HAP-1 (cell line): ENCODE results near the gene CLTCL1.

Experiments
- DNase-seq, 2 experiments: peaks; one replicate each; pipeline ENCODE4 v3.0.0-alpha.2; 2016 to 2020; ENCODE audit warnings: low spot score in 2 of 2
- H3K27me3 ChIP-seq: fragments of 250-450 bp; sonication (Bioruptor Pico); 2 replicates; pipeline ENCODE4 v1.5.1; 2020; ENCODE audit warnings: low read depth, mild to moderate bottlenecking, moderate library complexity
- H3K36me3 ChIP-seq: fragments of 250-450 bp; sonication (Bioruptor Pico); replicated peaks from 2 replicates; pipeline ENCODE4 v1.5.1; 2020; ENCODE audit warnings: mild to moderate bottlenecking
- H3K4me1 ChIP-seq: fragments of 250-450 bp; sonication (Bioruptor Pico); 2 replicates; pipeline ENCODE4 v1.5.1; 2020; ENCODE audit warnings: mild to moderate bottlenecking
- H3K4me3 ChIP-seq: fragments of 250-450 bp; sonication (Bioruptor Pico); 2 replicates; pipeline ENCODE4 v1.5.1; 2020; ENCODE audit warnings: mild to moderate bottlenecking, moderate library complexity
- H3K9me3 ChIP-seq: fragments of 250-450 bp; sonication (Bioruptor Pico); 2 replicates; pipeline ENCODE4 v1.5.1; 2020; ENCODE audit warnings: mild to moderate bottlenecking, moderate library complexity
- in situ Hi-C: fragments of 300-500 bp; cut with MboI; formaldehyde crosslinking; loops from 3 replicates; pipeline ENCODE4 v1.14.3; 2020; ENCODE audit warnings: low sequenced_read_pairs, inconsistent platforms, mixed read lengths

CLTCL1 gene

GRCh38 chr22:19228179-19228578 lies 63.3 kb downstream of the CLTCL1 start:
- DNase-seq, result no peak
- no peaks in the 10 kb centered on the region for H3K9me3 ChIP-seq
- no peaks in the 10 kb centered on the region for H3K27me3 ChIP-seq
- no peak overlapping the region for H3K4me3 ChIP-seq
- peaks cover 8% of the 10 kb centered on the region for H3K36me3 ChIP-seq
- peaks cover 3% of the 10 kb centered on the region for H3K4me1 ChIP-seq
- in situ Hi-C loops, result no loop called here

- Histone ChIP-seq H3K4me1 (no peaks in the 10 kb centered on the region), H3K9me3 (no peaks in the 10 kb centered on the region), H3K27me3 (no peaks in the 10 kb centered on the region), H3K4me3 (no peak overlapping the region), H3K36me3 (peaks cover 11% of the 10 kb centered on the region)
- in situ Hi-C loops, result no loop called here
- DNase-seq, result no peak
Observed at GRCh38 chr22:19226428-19226827, 65.1 kb downstream of the CLTCL1 start.

GRCh38 chr22:19225560-19225959 lies 66.0 kb downstream of the CLTCL1 start:
- in situ Hi-C loops, result no loop called here
- H3K4me1 ChIP-seq, result no peaks in the 10 kb centered on the region
- H3K36me3 ChIP-seq, result peaks cover 11% of the 10 kb centered on the region
- no peaks in the 10 kb centered on the region for H3K9me3 ChIP-seq
- H3K27me3 ChIP-seq, result no peaks in the 10 kb centered on the region
- H3K4me3 ChIP-seq, result no peak overlapping the region
- no peak for DNase-seq

- H3K27me3 ChIP-seq, result no peaks in the 10 kb centered on the region
- H3K4me1 ChIP-seq, result no peaks in the 10 kb centered on the region
- in situ Hi-C loops, result no loop called here
- no peaks in the 10 kb centered on the region for H3K9me3 ChIP-seq
- peaks cover 11% of the 10 kb centered on the region for H3K36me3 ChIP-seq
- DNase-seq, result no peak
- H3K4me3 ChIP-seq, result no peak overlapping the region
Observed at GRCh38 chr22:19224985-19225384, 66.5 kb downstream of the CLTCL1 start.

GRCh38 chr22:19224557-19224956 lies 67.0 kb downstream of the CLTCL1 start:
- H3K4me1 ChIP-seq, result no peaks in the 10 kb centered on the region
- in situ Hi-C loops, result no loop called here
- H3K27me3 ChIP-seq, result no peaks in the 10 kb centered on the region
- H3K36me3 ChIP-seq, result peaks cover 11% of the 10 kb centered on the region
- H3K9me3 ChIP-seq, result no peaks in the 10 kb centered on the region
- H3K4me3 ChIP-seq, result no peak overlapping the region
- DNase-seq, result no peak

GRCh38 chr22:19223617-19224016 lies 67.9 kb downstream of the CLTCL1 start:
- in situ Hi-C loops, result no loop called here
- no peak for DNase-seq
- peaks cover 5% of the 10 kb centered on the region for H3K36me3 ChIP-seq
- H3K9me3 ChIP-seq, result no peaks in the 10 kb centered on the region
- no peaks in the 10 kb centered on the region for H3K27me3 ChIP-seq
- H3K4me3 ChIP-seq, result no peak overlapping the region
- no peaks in the 10 kb centered on the region; the same call in 1 of the 2 replicates for H3K4me1 ChIP-seq

GRCh38 chr22:19223110-19223509 lies 68.4 kb downstream of the CLTCL1 start:
- H3K9me3 ChIP-seq, result no peaks in the 10 kb centered on the region
- in situ Hi-C loops, result no loop called here
- no peak overlapping the region for H3K4me3 ChIP-seq
- peaks cover 5% of the 10 kb centered on the region for H3K4me1 ChIP-seq
- no peak for DNase-seq
- peaks cover 6% of the 10 kb centered on the region for H3K36me3 ChIP-seq
- H3K27me3 ChIP-seq, result no peaks in the 10 kb centered on the region

GRCh38 chr22:19222242-19223005 lies 69.1 kb downstream of the CLTCL1 start:
- in situ Hi-C loops, result no loop called here
- H3K36me3 ChIP-seq, result peaks cover 6% of the 10 kb centered on the region
- DNase-seq, result no peak
- H3K4me3 ChIP-seq, result no peak overlapping the region
- H3K27me3 ChIP-seq, result no peaks in the 10 kb centered on the region
- no peaks in the 10 kb centered on the region for H3K9me3 ChIP-seq
- peaks cover 10% of the 10 kb centered on the region for H3K4me1 ChIP-seq

- Histone ChIP-seq H3K9me3 (no peaks in the 10 kb centered on the region), H3K4me3 (no peak overlapping the region), H3K4me1 (peaks cover 10% of the 10 kb centered on the region), H3K27me3 (no peaks in the 10 kb centered on the region), H3K36me3 (peaks cover 6% of the 10 kb centered on the region)
- no peak for DNase-seq
- in situ Hi-C loops, result no loop called here
Observed at GRCh38 chr22:19220867-19221266, 70.7 kb downstream of the CLTCL1 start.

GRCh38 chr22:19218541-19219233 lies 72.8 kb downstream of the CLTCL1 start:
- in situ Hi-C loops, result no loop called here

GRCh38 chr22:19216579-19216978 lies 74.9 kb downstream of the CLTCL1 start:
- in situ Hi-C loops, result no loop called here
- Histone ChIP-seq H3K9me3 (no peaks in the 10 kb centered on the region), H3K27me3 (no peaks in the 10 kb centered on the region), H3K4me1 (peaks cover 27% of the 10 kb centered on the region), H3K4me3 (no peak overlapping the region), H3K36me3 (peaks cover 7% of the 10 kb centered on the region)
- DNase-seq, result no peak

More at GRCh38 chr22:19218541-19219233, 72.8 kb downstream of the CLTCL1 start:
- H3K27me3 ChIP-seq, result no peaks in the 10 kb centered on the region
- no peak for DNase-seq
- no peak overlapping the region for H3K4me3 ChIP-seq
- peaks cover 11% of the 10 kb centered on the region for H3K4me1 ChIP-seq
- peaks cover 10% of the 10 kb centered on the region for H3K36me3 ChIP-seq
- H3K9me3 ChIP-seq, result no peaks in the 10 kb centered on the region

GRCh38 chr22:19215360-19215759 lies 76.2 kb downstream of the CLTCL1 start:
- in situ Hi-C loops, result no loop called here
- Histone ChIP-seq H3K4me3 (no peak overlapping the region), H3K9me3 (no peaks in the 10 kb centered on the region), H3K4me1 (peaks cover 27% of the 10 kb centered on the region), H3K27me3 (no peaks in the 10 kb centered on the region), H3K36me3 (peaks cover 7% of the 10 kb centered on the region)
- no peak for DNase-seq

GRCh38 chr22:19214078-19214473 lies 77.4 kb downstream of the CLTCL1 start:
- in situ Hi-C loops, result no loop called here
- H3K4me1 ChIP-seq, result peaks cover 27% of the 10 kb centered on the region
- no peaks in the 10 kb centered on the region for H3K27me3 ChIP-seq
- H3K9me3 ChIP-seq, result no peaks in the 10 kb centered on the region
- H3K36me3 ChIP-seq, result peaks cover 7% of the 10 kb centered on the region; the same call in 1 of the 2 replicates
- no peak overlapping the region for H3K4me3 ChIP-seq
- DNase-seq, result no peak

- in situ Hi-C loops, result no loop called here
Observed at GRCh38 chr22:19213442-19214077, 78.0 kb downstream of the CLTCL1 start.

More at GRCh38 chr22:19213442-19214077, 78.0 kb downstream of the CLTCL1 start:
- Histone ChIP-seq H3K27me3 (no peaks in the 10 kb centered on the region), H3K36me3 (peaks cover 9% of the 10 kb centered on the region; the same call in 1 of the 2 replicates), H3K4me1 (peaks cover 26% of the 10 kb centered on the region), H3K4me3 (no peak overlapping the region), H3K9me3 (no peaks in the 10 kb centered on the region)
- DNase-seq, result peak in 1 of 2 experiments; percentile 35
